K562 (cell line): ENCODE data around the gene MT2A. TPM values are rescaled to one million over a fixed set of nuclear protein-coding genes. Genes with fewer than 3 reads are reported as not detected.

Source experiments
- ARID1B ChIP-seq: fragments of 450-650 bp; IDR thresholded peaks from 2 replicates; pipeline ENCODE4 v1.6.1; 2016; ENCODE audit warnings: antibody characterized with exemption, mild to moderate bottlenecking, inconsistent platforms
- ATF1 ChIP-seq, 2 experiments: fragments of 450-650 bp in 1 of 2; IDR thresholded peaks; 2 replicates each; pipeline ENCODE4 v1.6.1; 2016; ENCODE audit warnings: missing compliant biosample characterization in 1 of 2, missing genetic modification characterization in 1 of 2
- CBFA2T2 ChIP-seq: fragments of 450-650 bp; conservative IDR thresholded peaks from 2 replicates; pipeline ENCODE4 v1.6.1; 2017; ENCODE audit warnings: mild to moderate bottlenecking
- CCNT2 ChIP-seq: IDR thresholded peaks from 2 replicates; pipeline ENCODE4 v1.6.1; 2011; ENCODE audit warnings: borderline replicate concordance, low read depth, mild to moderate bottlenecking, moderate library complexity, mixed read lengths, low read length; ENCODE audit not compliant: insufficient read length; ENCODE audit errors: extremely low read depth
- CREB3L1 ChIP-seq: fragments of 450-650 bp; IDR thresholded peaks from 2 replicates; pipeline ENCODE4 v1.6.1; 2014; ENCODE audit warnings: low read depth, mild to moderate bottlenecking, moderate library complexity, borderline replicate concordance
- CTCFL ChIP-seq: IDR thresholded peaks from 2 replicates; pipeline ENCODE4 v1.6.1; 2011; ENCODE audit warnings: borderline replicate concordance, low read depth, mild to moderate bottlenecking, moderate library complexity, low read length; ENCODE audit not compliant: insufficient read depth, poor library complexity, severe bottlenecking
- GABPA ChIP-seq: fragments of 200-800 bp; sonication (Bioruptor generic); conservative IDR thresholded peaks from 2 replicates; pipeline ENCODE4 v1.6.1; 2016; ENCODE audit warnings: low read depth, missing genetic modification characterization, missing compliant biosample characterization
- HCFC1 ChIP-seq: IDR thresholded peaks from 2 replicates; pipeline ENCODE4 v1.6.1; 2012; ENCODE audit warnings: low read depth, low read length, improper control_type of control experiment
- HEY1 ChIP-seq: fragments of 250-450 bp; sonication (Bioruptor Pico); IDR thresholded peaks from 2 replicates; pipeline ENCODE4 v1.5.0; 2020; ENCODE audit warnings: mild to moderate bottlenecking, moderate library complexity, borderline replicate concordance
- HMGN3 ChIP-seq: IDR thresholded peaks from 2 replicates; pipeline ENCODE4 v1.6.1; 2011; ENCODE audit warnings: borderline replicate concordance, low read depth, mild to moderate bottlenecking, mixed read lengths, low read length; ENCODE audit not compliant: insufficient read length; ENCODE audit errors: extremely low read depth
- HNRNPH1 ChIP-seq: fragments of 200-400 bp; formaldehyde crosslinking; optimal IDR thresholded peaks from 2 replicates; pipeline ENCODE3; 2017; ENCODE audit warnings: low read depth, mild to moderate bottlenecking, low read length, moderate library complexity
- KDM5B ChIP-seq: fragments of 200-600 bp; sonication (generic); IDR thresholded peaks from 2 replicates; pipeline ENCODE4 v1.6.1; 2012; ENCODE audit warnings: low read depth, mild to moderate bottlenecking, moderate library complexity, low read length, control low read depth, inconsistent platforms; ENCODE audit not compliant: insufficient replicate concordance
- LARP7 ChIP-seq: fragments of 450-650 bp; IDR thresholded peaks from 2 replicates; pipeline ENCODE4 v1.6.1; 2016
- RBM15 ChIP-seq: fragments of 200-400 bp; formaldehyde crosslinking; IDR thresholded peaks from 2 replicates; pipeline ENCODE4 v1.6.1; 2018; ENCODE audit warnings: mild to moderate bottlenecking, low read length, moderate library complexity; ENCODE audit not compliant: insufficient read depth
- SLC30A9 ChIP-seq: fragments of 250-450 bp; sonication (Bioruptor Pico); IDR thresholded peaks from 2 replicates; pipeline ENCODE4 v1.8.0; 2022; ENCODE audit warnings: mild to moderate bottlenecking, moderate library complexity
- SMAD4 ChIP-seq: fragments of 250-450 bp; sonication (Bioruptor Pico); conservative IDR thresholded peaks from 2 replicates; pipeline ENCODE4 v1.8.0; 2021; ENCODE audit warnings: inconsistent platforms, mild to moderate bottlenecking, moderate library complexity
- TCF15 ChIP-seq: fragments of 250-450 bp; sonication (Bioruptor Pico); IDR thresholded peaks from 2 replicates; pipeline ENCODE4 v1.8.0; 2022; ENCODE audit warnings: moderate library complexity, mild to moderate bottlenecking, inconsistent platforms
- TEAD4 ChIP-seq, 2 experiments: sonication (generic) in 1 of 2; formaldehyde crosslinking in 1 of 2; IDR thresholded peaks; 2 replicates each; pipeline versions ENCODE4 v1.6.1 to v1.8.0; 2012 to 2022; ENCODE audit warnings: borderline replicate concordance in 1 of 2, inconsistent platforms in 1 of 2, low read length in 1 of 2, mild to moderate bottlenecking in 1 of 2, missing genetic modification reagents in 1 of 2
- ZBTB8A ChIP-seq: fragments of 450-650 bp; IDR thresholded peaks from 2 replicates; pipeline ENCODE4 v1.6.1; 2018; ENCODE audit warnings: mild to moderate bottlenecking, moderate library complexity; ENCODE audit not compliant: partially characterized antibody
- ZNF24 ChIP-seq: fragments of 450-650 bp; IDR thresholded peaks from 2 replicates; pipeline ENCODE4 v1.6.1; 2016
- ZNF431 ChIP-seq: sonication (generic); formaldehyde crosslinking; IDR thresholded peaks from 2 replicates; pipeline ENCODE4 v1.8.0; 2022; ENCODE audit warnings: mild to moderate bottlenecking, missing genetic modification reagents
- ZNF507 ChIP-seq: conservative IDR thresholded peaks from 2 replicates; pipeline ENCODE4 v1.6.1; 2017; ENCODE audit warnings: missing genetic modification characterization, missing compliant biosample characterization
- ZNF707 ChIP-seq: fragments of 250-450 bp; sonication (Bioruptor Pico); conservative IDR thresholded peaks from 2 replicates; pipeline ENCODE4 v1.8.0; 2022; ENCODE audit warnings: inconsistent platforms, mild to moderate bottlenecking, moderate library complexity
- ZNF77 ChIP-seq: fragments of 250-450 bp; sonication (Bioruptor Pico); IDR thresholded peaks from 2 replicates; pipeline ENCODE4 v1.5.0; 2020
- polyA plus RNA-seq, 8 experiments: library from polyadenylated mRNA; depleted of rRNA in 4 of 8; stranded (reverse) in 5 of 8; unstranded in 3 of 8; fragments of >200 nt; fragmentation: Nextera tagmentation in 2 of 8; fragmentation: Illumina TruSeq in 1 of 8; extraction: Ambion mirVana in 2 of 8; extraction: Trizol in 1 of 8; gene quantifications; 2 replicates each; pipeline versions ENCODE4 v1.2.1 to v1.2.3, GENCODE V29; 2011 to 2014; ENCODE audit warnings: inconsistent platforms in 1 of 8, missing spikeins in 1 of 8
- total RNA-seq, 7 experiments: library from RNA; depleted of rRNA in 6 of 7; stranded (reverse); fragments of >200 nt in 6 of 7; fragmentation: Illumina TruSeq in 2 of 7; extraction: Trizol in 2 of 7; gene quantifications; 2 replicates each; pipeline versions ENCODE4 v1.2.1 to v1.2.3, GENCODE V29; 2011 to 2021; ENCODE audit warnings: low replicate concordance in 1 of 7

MT2A gene
- total and polyA plus RNA-seq, 9 of the 15 experiments (the other 6 are each of a cell fraction or from before 2014, with no cell fraction given), result 2.0 to 16.9 (median 8.5) TPM

- no peak for TF ChIP-seq ZNF431
- TF ChIP-seq ATF1 (CRISPR knock-in tag; IDR thresholded peaks at IDR 0.05), result no peak
- peak; percentile 54; the same call in 1 of the 2 replicates for TF ChIP-seq ATF1 (tag; IDR thresholded peaks at IDR 0.05)
- TF ChIP-seq KDM5B, result peak; percentile 69
- TF ChIP-seq ZNF707 (CRISPR knock-in tag), result no peak
- peak; percentile 94 for TF ChIP-seq HMGN3
- no peak for TF ChIP-seq HNRNPH1
- TF ChIP-seq GABPA (tag), result no peak
- peak; percentile 89 for TF ChIP-seq CCNT2
- TF ChIP-seq SLC30A9 (CRISPR knock-in tag), result no peak
- TF ChIP-seq RBM15, result no peak
- no peak for TF ChIP-seq ZNF77 (CRISPR knock-in tag)
- no peak for TF ChIP-seq ZNF507
- no peak for TF ChIP-seq ZNF24
- 0 out of 2 replicates have a peak, but pooled peaks have one; percentile 15 for TF ChIP-seq ARID1B
- TF ChIP-seq HEY1 (CRISPR knock-in tag), result no peak
- no peak for TF ChIP-seq CTCFL
- no peak for TF ChIP-seq TCF15
- TF ChIP-seq CBFA2T2, result no peak
- TF ChIP-seq ZBTB8A, result no peak
- TF ChIP-seq SMAD4 (CRISPR knock-in tag), result peak; percentile 66
- peak; percentile 99 for TF ChIP-seq LARP7
- 0 out of 2 replicates have a peak, but pooled peaks have one; percentile 8 for TF ChIP-seq TEAD4 (IDR thresholded peaks at IDR 0.05; ENCODE audit: low read length)
- TF ChIP-seq TEAD4 (CRISPR knock-in tag; IDR thresholded peaks at IDR 0.05; ENCODE audit: borderline replicate concordance), result no peak
- TF ChIP-seq HCFC1, result no peak; the same call in 1 of the 2 replicates
- TF ChIP-seq CREB3L1, result no peak
Observed at GRCh38 chr16:56608043-56608875, at the start of gene MT2A (continued).
